H9 (cell line): ENCODE results near the gene PIP5K1A. TPM values are rescaled to one million over a fixed set of nuclear protein-coding genes. Genes with fewer than 3 reads are reported as not detected.

Source experiments
- DNase-seq: peaks from one replicate; pipeline ENCODE4 v3.0.0-alpha.2; 2017
- H2AFZ ChIP-seq: one replicate; pipeline ENCODE4 v1.6.1; 2013; ENCODE audit warnings: mild to moderate bottlenecking, low read length, control low read depth, moderate library complexity
- H2AK5ac ChIP-seq: 2 replicates; pipeline ENCODE4 v1.6.1; 2013; ENCODE audit warnings: low read length, control low read depth, mixed read lengths; ENCODE audit not compliant: insufficient read length
- H2BK120ac ChIP-seq: one replicate; pipeline ENCODE4 v1.6.1; 2013; ENCODE audit warnings: low read depth, mild to moderate bottlenecking, low read length, control low read depth, inconsistent platforms; ENCODE audit not compliant: poor library complexity, severe bottlenecking
- H2BK12ac ChIP-seq: 2 replicates; pipeline ENCODE4 v1.6.1; 2013; ENCODE audit warnings: low read length, control low read depth, mixed read lengths, low read depth; ENCODE audit not compliant: insufficient read length
- H2BK15ac ChIP-seq: 2 replicates; pipeline ENCODE4 v1.6.1; 2013; ENCODE audit warnings: low read depth, low read length, control low read depth
- H2BK20ac ChIP-seq: one replicate; pipeline ENCODE4 v1.6.1; 2013; ENCODE audit warnings: low read depth, mild to moderate bottlenecking, low read length, control low read depth, inconsistent platforms; ENCODE audit not compliant: poor library complexity, severe bottlenecking
- H2BK5ac ChIP-seq: 2 replicates; pipeline ENCODE4 v1.6.1; 2013; ENCODE audit warnings: low read length, control low read depth, mixed read lengths; ENCODE audit not compliant: insufficient read length
- H3K14ac ChIP-seq: 2 replicates; pipeline ENCODE4 v1.6.1; 2013; ENCODE audit warnings: low read length, control low read depth; ENCODE audit not compliant: insufficient read depth
- H3K18ac ChIP-seq: 2 replicates; pipeline ENCODE4 v1.6.1; 2013; ENCODE audit warnings: low read depth, mild to moderate bottlenecking, mixed read lengths, low read length, control low read depth; ENCODE audit not compliant: insufficient read length
- H3K23ac ChIP-seq: 2 replicates; pipeline ENCODE4 v1.6.1; 2013; ENCODE audit warnings: low read length, control low read depth, mixed read lengths, low read depth; ENCODE audit not compliant: insufficient read length
- H3K23me2 ChIP-seq: 2 replicates; pipeline ENCODE4 v1.6.1; 2013; ENCODE audit warnings: low read depth, mild to moderate bottlenecking, mixed read lengths, low read length, control low read depth; ENCODE audit not compliant: insufficient read length, poor library complexity, severe bottlenecking
- H3K27ac ChIP-seq: 2 replicates; pipeline ENCODE4 v1.5.1; 2013; ENCODE audit warnings: low read length, control low read depth, mixed read lengths, low read depth; ENCODE audit not compliant: insufficient read length
- H3K27me3 ChIP-seq: 2 replicates; pipeline ENCODE4 v1.6.1; 2013; ENCODE audit warnings: low read length, control low read depth, inconsistent platforms; ENCODE audit not compliant: insufficient read depth
- H3K4ac ChIP-seq: 2 replicates; pipeline ENCODE4 v1.6.1; 2013; ENCODE audit warnings: low read depth, mild to moderate bottlenecking, control low read depth, inconsistent platforms, low read length, moderate library complexity
- H3K4me1 ChIP-seq: 2 replicates; pipeline ENCODE4 v1.6.1; 2013; ENCODE audit warnings: low read length, control low read depth, inconsistent platforms; ENCODE audit not compliant: insufficient read depth
- H3K4me2 ChIP-seq: 2 replicates; pipeline ENCODE4 v1.6.1; 2013; ENCODE audit warnings: low read length, control low read depth, mixed read lengths; ENCODE audit not compliant: insufficient read length, insufficient read depth
- H3K56ac ChIP-seq: 2 replicates; pipeline ENCODE4 v1.6.1; 2013; ENCODE audit warnings: low read depth, mild to moderate bottlenecking, mixed read lengths, low read length, control low read depth; ENCODE audit not compliant: insufficient read length
- H3K79me1 ChIP-seq: 2 replicates; pipeline ENCODE4 v1.6.1; 2013; ENCODE audit warnings: low read depth, mild to moderate bottlenecking, moderate library complexity, low read length, control low read depth, inconsistent platforms; ENCODE audit not compliant: insufficient read depth, poor library complexity, severe bottlenecking
- H3K79me2 ChIP-seq: 2 replicates; pipeline ENCODE4 v1.6.1; 2013; ENCODE audit warnings: low read length, control low read depth, inconsistent platforms; ENCODE audit not compliant: insufficient read depth
- H3K9ac ChIP-seq: 2 replicates; pipeline ENCODE4 v1.6.1; 2013; ENCODE audit warnings: low read length, control low read depth, mixed read lengths; ENCODE audit not compliant: insufficient read length; ENCODE audit errors: extremely low read depth
- H3K9me3 ChIP-seq: one replicate; pipeline ENCODE4 v1.6.1; 2013; ENCODE audit warnings: low read depth, low read length, inconsistent platforms; ENCODE audit not compliant: control insufficient read depth
- H3T11ph ChIP-seq: one replicate; pipeline ENCODE4 v1.6.1; 2013; ENCODE audit warnings: mild to moderate bottlenecking, low read length, control low read depth, inconsistent platforms
- H4K20me1 ChIP-seq: one replicate; pipeline ENCODE4 v1.6.1; 2013; ENCODE audit not compliant: control insufficient read depth, insufficient read length, insufficient read depth
- H4K5ac ChIP-seq: 2 replicates; pipeline ENCODE4 v1.6.1; 2013; ENCODE audit warnings: low read depth, mild to moderate bottlenecking, mixed read lengths, low read length, control low read depth; ENCODE audit not compliant: insufficient read length
- H4K8ac ChIP-seq: replicated peaks from 2 replicates; pipeline ENCODE4 v1.6.1; 2013; ENCODE audit warnings: low read length, control low read depth, mixed read lengths, low read depth; ENCODE audit not compliant: insufficient read length
- H4K91ac ChIP-seq: 2 replicates; pipeline ENCODE4 v1.6.1; 2013; ENCODE audit warnings: low read depth, mild to moderate bottlenecking, moderate library complexity, mixed read lengths, low read length, control low read depth; ENCODE audit not compliant: insufficient read length
- H3K27ac Mint-ChIP-seq, 3 experiments: 2 replicates in 2 of 3; 3 replicates in 1 of 3; pipeline ENCODE4 v1.8.0; 2020 to 2021; ENCODE audit warnings: mixed read lengths in 3 of 3, mild to moderate bottlenecking in 1 of 3, moderate library complexity in 1 of 3
- H3K27me3 Mint-ChIP-seq: 2 replicates; pipeline ENCODE4 v1.8.0; 2021; ENCODE audit warnings: low read depth, mild to moderate bottlenecking, moderate library complexity, mixed read lengths
- H3K36me3 Mint-ChIP-seq, 3 experiments: 2 replicates in 2 of 3; 3 replicates in 1 of 3; pipeline ENCODE4 v1.8.0; 2020 to 2021; ENCODE audit warnings: low read depth in 3 of 3, mixed read lengths in 3 of 3; ENCODE audit not compliant: insufficient read depth in 1 of 3
- H3K4me1 Mint-ChIP-seq, 2 experiments: 2 replicates each; pipeline ENCODE4 v1.8.0; 2020; ENCODE audit warnings: mixed read lengths in 2 of 2
- H3K4me3 Mint-ChIP-seq, 2 experiments: 2 replicates in 1 of 2; 3 replicates in 1 of 2; pipeline ENCODE4 v1.8.0; 2020 to 2021; ENCODE audit warnings: mild to moderate bottlenecking in 2 of 2, mixed read lengths in 2 of 2, moderate library complexity in 1 of 2
- H3K9me3 Mint-ChIP-seq, 2 experiments: 2 replicates in 1 of 2; 3 replicates in 1 of 2; pipeline ENCODE4 v1.8.0; 2020; ENCODE audit warnings: mild to moderate bottlenecking in 2 of 2, mixed read lengths in 2 of 2, moderate library complexity in 1 of 2
- WGBS: extraction: QIAGEN DNeasy Blood & Tissue Kit; methylation state at CpG from one replicate; pipeline ENCODE4 v1.1.7; 2013; ENCODE audit warnings: missing lambda C conversion rate, low lambda C conversion rate, mixed read lengths; ENCODE audit not compliant: insufficient read length; ENCODE audit errors: extremely low coverage; 5-methylcytosine and 5-hydroxymethylcytosine counted together
- total RNA-seq: library from RNA; stranded (reverse); gene quantifications from 2 replicates; pipeline ENCODE4 v1.2.1, GENCODE V29; 2021
- TF ChIP-seq, protein P1 (sequence below): fragments of 200-600 bp; sonication (generic); conservative IDR thresholded peaks from 3 replicates; pipeline ENCODE4 v1.8.0; 2021; ENCODE audit warnings: antibody characterized with exemption, mild to moderate bottlenecking

Gene PIP5K1A
- total RNA-seq, 1 experiment from 2014 or later, result 94.6 TPM

DNA sequence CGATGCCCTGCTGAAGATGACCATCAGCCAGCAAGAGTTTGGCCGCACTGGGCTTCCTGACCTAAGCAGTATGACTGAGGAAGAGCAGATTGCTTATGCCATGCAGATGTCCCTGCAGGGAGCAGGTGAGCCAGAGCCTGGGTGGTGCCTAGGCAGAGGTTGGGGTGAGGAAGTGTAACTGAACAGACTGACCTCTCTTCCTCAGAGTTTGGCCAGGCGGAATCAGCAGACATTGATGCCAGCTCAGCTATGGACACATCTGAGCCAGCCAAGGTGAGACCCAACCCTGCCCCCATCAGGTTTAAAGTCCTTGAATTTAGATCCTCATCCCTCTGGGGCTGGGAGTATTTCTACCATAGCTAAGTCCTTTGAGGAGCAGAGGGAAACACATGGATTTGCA, 68.0 kb downstream of the PIP5K1A start:
- no peaks in the 10 kb centered on the region for H3K9me3 Mint-ChIP-seq
- H3K4me1 Mint-ChIP-seq, result peaks cover 5% of the 10 kb centered on the region in 2 experiments; a peak in 2 of 4 replicates
- no peak overlapping the region for H2BK120ac ChIP-seq
- no peak overlapping the region for H2BK20ac ChIP-seq
- no CpG with 5 or more reads among the region's 3 CpGs for WGBS
- H2AFZ ChIP-seq, result no peak overlapping the region
- no peak overlapping the region for H3K56ac ChIP-seq
- no peaks in the 10 kb centered on the region for H3K27me3 ChIP-seq
- H2BK12ac ChIP-seq, result no peak overlapping the region
- no peak overlapping the region for H4K5ac ChIP-seq
- no peak overlapping the region for H4K8ac ChIP-seq
- H3K18ac ChIP-seq, result no peak overlapping the region
- H3K23me2 ChIP-seq, result no peaks in the 10 kb centered on the region
- H3K4me3 Mint-ChIP-seq, result no peak overlapping the region
- H3K79me1 ChIP-seq, result no peaks in the 10 kb centered on the region
- no peaks in the 10 kb centered on the region for H3K27me3 Mint-ChIP-seq
- 0 out of 2 replicates have a peak, but pooled peaks cover 3% of the 10 kb centered on the region for H3K79me2 ChIP-seq
- no peak overlapping the region for H3K4ac ChIP-seq
- no peak overlapping the region; a peak in 1 of 7 replicates for H3K27ac Mint-ChIP-seq
- no peaks in the 10 kb centered on the region for H3K9me3 ChIP-seq
- H4K91ac ChIP-seq, result no peak overlapping the region
- no peak overlapping the region for H3K4me2 ChIP-seq
- no peak for DNase-seq
- TF ChIP-seq, protein P1, sequence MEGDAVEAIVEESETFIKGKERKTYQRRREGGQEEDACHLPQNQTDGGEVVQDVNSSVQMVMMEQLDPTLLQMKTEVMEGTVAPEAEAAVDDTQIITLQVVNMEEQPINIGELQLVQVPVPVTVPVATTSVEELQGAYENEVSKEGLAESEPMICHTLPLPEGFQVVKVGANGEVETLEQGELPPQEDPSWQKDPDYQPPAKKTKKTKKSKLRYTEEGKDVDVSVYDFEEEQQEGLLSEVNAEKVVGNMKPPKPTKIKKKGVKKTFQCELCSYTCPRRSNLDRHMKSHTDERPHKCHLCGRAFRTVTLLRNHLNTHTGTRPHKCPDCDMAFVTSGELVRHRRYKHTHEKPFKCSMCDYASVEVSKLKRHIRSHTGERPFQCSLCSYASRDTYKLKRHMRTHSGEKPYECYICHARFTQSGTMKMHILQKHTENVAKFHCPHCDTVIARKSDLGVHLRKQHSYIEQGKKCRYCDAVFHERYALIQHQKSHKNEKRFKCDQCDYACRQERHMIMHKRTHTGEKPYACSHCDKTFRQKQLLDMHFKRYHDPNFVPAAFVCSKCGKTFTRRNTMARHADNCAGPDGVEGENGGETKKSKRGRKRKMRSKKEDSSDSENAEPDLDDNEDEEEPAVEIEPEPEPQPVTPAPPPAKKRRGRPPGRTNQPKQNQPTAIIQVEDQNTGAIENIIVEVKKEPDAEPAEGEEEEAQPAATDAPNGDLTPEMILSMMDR, result no peak
- H3K23ac ChIP-seq, result no peak overlapping the region
- H3K14ac ChIP-seq, result no peak overlapping the region
- H3K27ac ChIP-seq, result no peak overlapping the region
- no peak overlapping the region for H2AK5ac ChIP-seq
- no peak overlapping the region for H3K9ac ChIP-seq
- no peak overlapping the region for H2BK5ac ChIP-seq
- no peak overlapping the region for H2BK15ac ChIP-seq
- no peaks in the 10 kb centered on the region for H4K20me1 ChIP-seq
- H3T11ph ChIP-seq, result no peak overlapping the region
- no peaks in the 10 kb centered on the region for H3K4me1 ChIP-seq
- peaks cover 44 to 69% (median 65%) of the 10 kb centered on the region in 3 experiments for H3K36me3 Mint-ChIP-seq
